WI38 (cell line): ENCODE measurements around the gene ZNF513.
A peak's percentile ranks its signal among the peaks of the same experiment; 100 is the strongest.

ENCODE experiments used
- H3K4me3 ChIP-seq: 2 replicates; pipeline ENCODE4 v1.5.1; 2011; ENCODE audit warnings: low read depth, mild to moderate bottlenecking, control low read depth, low read length
- TF ChIP-seq, protein P1 (sequence below): IDR thresholded peaks from 2 replicates; pipeline ENCODE4 v1.5.1; 2012; ENCODE audit warnings: low read depth, mild to moderate bottlenecking, control low read depth, low read length

ZNF513 gene

DNA sequence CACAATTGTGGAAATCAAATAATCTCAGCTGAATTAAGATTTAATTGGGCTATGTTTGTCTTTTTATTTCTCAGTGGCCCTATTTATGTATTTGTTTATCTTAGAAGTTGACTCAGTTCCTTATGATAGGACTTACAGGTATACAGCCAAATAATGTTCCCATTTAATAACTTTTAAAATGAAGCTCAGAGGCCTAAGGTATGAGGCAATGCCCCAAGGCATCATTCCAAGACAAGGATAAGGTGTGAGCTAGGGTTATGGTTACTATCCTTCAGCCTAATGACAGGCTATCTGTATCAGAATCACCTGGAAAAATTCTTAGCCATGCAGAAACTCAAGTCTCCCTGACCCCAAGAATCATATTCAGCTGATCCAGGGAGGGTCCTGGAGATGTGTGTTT, 40.5 kb upstream of the ZNF513 start:
- TF ChIP-seq, protein P1, sequence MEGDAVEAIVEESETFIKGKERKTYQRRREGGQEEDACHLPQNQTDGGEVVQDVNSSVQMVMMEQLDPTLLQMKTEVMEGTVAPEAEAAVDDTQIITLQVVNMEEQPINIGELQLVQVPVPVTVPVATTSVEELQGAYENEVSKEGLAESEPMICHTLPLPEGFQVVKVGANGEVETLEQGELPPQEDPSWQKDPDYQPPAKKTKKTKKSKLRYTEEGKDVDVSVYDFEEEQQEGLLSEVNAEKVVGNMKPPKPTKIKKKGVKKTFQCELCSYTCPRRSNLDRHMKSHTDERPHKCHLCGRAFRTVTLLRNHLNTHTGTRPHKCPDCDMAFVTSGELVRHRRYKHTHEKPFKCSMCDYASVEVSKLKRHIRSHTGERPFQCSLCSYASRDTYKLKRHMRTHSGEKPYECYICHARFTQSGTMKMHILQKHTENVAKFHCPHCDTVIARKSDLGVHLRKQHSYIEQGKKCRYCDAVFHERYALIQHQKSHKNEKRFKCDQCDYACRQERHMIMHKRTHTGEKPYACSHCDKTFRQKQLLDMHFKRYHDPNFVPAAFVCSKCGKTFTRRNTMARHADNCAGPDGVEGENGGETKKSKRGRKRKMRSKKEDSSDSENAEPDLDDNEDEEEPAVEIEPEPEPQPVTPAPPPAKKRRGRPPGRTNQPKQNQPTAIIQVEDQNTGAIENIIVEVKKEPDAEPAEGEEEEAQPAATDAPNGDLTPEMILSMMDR = no peak
- H3K4me3 ChIP-seq = no peak overlapping the region

DNA sequence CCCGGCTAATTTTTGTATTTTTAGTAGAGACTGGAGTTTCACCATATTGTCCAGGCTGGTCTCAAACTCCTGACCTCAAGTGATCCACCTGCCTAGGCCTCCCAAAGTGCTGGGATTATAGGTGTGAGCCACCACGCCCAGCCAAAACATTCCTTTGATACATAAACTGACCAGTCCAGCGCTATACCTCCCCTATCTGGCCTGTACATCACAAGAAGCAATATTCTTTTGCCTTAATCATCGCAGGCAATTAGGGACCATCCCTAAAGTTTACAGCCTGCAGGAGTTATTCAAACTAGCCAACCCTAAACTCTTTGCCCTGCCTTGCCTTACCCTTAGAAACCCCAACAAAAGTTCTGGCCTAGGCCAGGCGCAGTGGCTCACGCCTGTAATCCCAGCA, 35.6 kb upstream of the ZNF513 start:
- H3K4me3 ChIP-seq = no peak overlapping the region
- TF ChIP-seq, protein P1 = no peak

DNA sequence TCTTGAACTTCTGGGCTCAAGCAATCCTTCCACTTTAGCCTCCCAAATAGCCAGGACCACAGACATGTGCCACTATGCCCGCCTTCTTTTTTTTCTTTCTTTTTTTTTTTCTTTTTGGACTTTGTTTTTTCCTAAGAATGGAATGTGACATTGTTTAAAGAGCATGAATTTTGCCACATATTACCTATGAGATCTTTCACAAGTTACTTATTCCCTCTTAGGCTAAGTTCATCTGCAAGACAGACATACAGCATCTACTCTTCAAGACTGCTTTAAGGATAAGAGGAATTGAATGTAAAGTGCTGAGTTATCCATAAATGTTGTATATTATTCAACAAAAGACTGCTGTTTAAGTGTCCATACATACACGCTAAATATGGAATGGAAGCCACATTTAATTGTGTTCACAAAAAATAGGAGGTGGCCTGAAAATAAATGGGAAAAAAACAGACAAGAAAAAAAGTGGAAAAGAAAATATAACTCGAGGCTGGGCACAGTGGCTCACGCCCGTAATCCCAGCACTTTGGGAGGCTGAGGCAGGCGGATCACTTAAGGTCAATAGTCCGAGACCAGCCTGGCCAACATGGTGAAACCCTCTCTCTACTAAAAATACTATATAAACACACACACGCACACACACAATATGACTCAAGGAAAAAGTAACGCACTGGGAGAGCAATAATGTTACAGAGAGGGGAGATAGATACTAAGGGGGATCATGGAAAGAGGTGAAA, 32.1 kb upstream of the ZNF513 start:
- H3K4me3 ChIP-seq = no peak overlapping the region
- TF ChIP-seq, protein P1 = no peak

DNA sequence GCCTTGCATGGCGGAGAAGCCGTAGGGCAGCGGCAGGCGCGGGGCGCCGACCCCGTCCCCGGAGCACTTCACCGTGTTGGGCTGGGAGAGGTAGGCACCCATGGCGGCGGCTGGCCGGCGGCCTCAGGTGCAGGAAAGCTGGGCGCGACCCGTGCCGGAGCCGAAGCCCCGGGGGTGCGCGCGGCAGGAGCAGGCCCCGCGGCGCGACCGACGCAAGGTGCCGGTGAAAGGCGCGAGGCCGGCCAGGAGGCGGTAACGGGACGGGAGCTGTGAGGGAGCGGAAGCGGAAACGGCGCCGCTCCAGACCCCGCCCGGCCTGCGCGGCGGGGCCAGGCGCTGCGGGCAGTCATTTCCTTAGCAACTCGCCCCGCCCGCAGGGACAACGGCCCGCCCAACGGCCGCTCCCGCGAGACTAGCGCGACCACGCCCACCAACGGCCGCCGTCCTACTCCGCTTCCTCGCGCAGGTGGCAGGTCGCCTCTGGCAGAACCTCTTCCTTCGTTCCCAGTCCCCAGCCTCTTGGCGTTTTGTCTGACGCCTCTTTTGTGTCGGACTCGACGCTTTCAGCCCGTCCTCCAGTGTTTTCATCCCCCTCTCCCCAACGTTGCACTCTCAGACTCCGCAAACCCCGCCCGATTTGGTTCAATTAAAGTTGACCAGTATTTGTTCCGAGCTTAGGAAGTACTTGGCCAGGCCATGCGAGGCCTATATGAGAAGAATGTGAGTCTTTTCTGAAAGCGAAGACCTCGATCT, 29.0 kb upstream of the ZNF513 start, which contains the start of gene PPM1G:
Gene PPM1G, minus strand, starts transcription at position 271 of the 753 bp plus-strand sequence. Its CDS starts 169 bp downstream, at position 102.
- TF ChIP-seq, protein P1 = no peak
- H3K4me3 ChIP-seq = peak within 1 kb of the TSS; percentile 98

DNA sequence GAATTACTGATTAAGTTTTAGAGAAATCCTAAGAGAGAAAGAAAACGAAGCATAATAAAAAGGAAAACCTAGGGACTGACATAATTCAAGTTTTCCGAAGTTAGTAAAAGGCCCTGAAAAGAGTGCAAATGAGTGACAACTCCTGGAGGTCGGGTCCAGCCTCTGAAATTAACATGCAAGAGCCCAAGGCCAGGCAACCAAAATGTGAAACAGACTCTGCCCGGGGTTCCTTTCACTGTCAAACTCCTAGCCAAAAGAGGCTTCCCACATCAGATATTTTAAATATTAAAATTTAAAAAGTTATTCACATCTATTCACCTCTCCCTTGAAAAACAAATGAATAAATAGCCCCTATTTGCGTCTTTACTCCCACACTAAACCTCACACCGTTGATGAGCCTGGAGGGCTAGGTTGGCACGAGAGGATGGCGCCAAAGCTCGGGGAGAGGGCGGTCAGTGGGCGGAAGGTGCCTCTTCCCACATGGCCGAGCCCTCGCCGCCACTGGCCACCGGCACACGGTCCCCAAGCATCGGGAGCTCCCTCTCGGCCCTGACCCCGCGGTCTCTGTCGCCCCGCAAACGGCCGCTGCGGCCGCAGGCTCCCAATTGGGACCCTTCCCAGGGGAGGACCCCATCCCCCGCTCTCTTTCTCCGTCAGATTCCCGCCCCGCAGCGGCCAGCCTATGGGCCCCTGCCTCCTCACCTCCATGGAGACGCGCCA, 28.2 kb upstream of the ZNF513 start:
- H3K4me3 ChIP-seq = peak overlapping the region; percentile 98
- TF ChIP-seq, protein P1 = no peak

DNA sequence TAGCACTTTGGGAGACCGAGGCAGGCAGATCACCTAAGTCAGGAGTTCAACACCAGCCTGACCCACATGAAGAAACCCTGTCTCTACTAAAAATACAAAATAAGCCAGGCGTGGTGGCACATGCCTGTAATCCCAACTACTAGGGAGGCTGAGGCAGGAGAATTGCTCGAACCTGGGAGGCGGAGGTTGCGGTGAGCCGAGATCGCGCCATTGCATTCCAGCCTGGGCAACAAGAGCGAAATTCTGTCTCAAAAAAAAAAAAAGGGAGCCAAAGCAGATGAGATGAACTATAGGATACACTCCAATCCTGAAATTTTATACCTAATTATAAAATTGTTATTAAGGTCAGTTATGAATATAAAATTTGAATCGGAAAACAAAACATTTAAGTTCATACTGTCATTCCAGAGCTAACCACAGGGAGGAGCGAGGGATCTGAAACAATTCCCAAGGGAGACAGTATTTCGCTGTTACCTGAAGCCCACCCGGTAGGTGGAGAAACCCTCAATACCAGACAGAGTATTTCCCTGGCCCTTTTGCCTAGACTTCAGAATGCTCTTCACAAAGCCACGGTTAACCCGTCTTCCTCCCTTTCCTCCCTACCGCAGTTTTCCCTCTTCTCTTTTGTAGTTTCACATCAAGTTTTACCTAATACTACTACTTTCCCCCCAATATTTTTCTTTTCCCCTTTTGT, 27.4 kb upstream of the ZNF513 start:
- TF ChIP-seq, protein P1 = peak; percentile 58; the same call in 1 of the 2 replicates
- peak overlapping the region; percentile 98 for H3K4me3 ChIP-seq
